ENCODE measurements around the gene SYT7. TPM values are rescaled to one million over a fixed set of nuclear protein-coding genes. Genes with fewer than 3 reads are reported as not detected.
"Not testable (repeated sequence)": the region's sequence is repeated elsewhere in the genome, so short reads cannot be mapped to it uniquely, and the experiment has no call there.

SYT7 gene
- polyA plus RNA-seq, 1 donor: 4.7 TPM

DNA sequence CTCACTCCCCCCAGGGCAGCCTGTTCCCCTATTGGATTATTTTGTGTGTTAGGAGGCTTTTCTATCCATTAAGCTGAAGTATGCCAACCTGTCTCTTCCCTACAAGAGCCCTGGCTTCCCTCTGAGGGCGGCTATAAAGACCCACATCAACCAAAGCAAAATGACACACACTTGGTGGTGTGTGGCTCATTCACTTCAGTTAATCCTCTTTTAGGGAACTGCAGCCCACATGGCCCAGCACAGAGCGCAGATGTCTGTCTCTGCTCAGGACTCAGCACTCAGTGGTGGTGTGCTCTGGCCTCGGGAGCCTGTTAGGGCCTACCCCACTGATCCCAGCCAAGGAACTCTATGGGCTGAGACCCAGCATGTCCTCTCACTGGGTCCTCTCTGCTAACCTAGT is 104.5 kb downstream of the SYT7 start:
- no peak for DNase-seq

- DNase-seq: no peak
These were observed 105.4 kb downstream of the SYT7 start for GRCh38 chr11:61475433-61475832.

GRCh38 chr11:61474013-61474643 is 106.7 kb downstream of the SYT7 start:
- DNase-seq: no peak

GRCh38 chr11:61473370-61474012 is 107.4 kb downstream of the SYT7 start:
- DNase-seq: no peak

GRCh38 chr11:61472868-61473267 is 108.0 kb downstream of the SYT7 start:
- DNase-seq: no peak

DNA sequence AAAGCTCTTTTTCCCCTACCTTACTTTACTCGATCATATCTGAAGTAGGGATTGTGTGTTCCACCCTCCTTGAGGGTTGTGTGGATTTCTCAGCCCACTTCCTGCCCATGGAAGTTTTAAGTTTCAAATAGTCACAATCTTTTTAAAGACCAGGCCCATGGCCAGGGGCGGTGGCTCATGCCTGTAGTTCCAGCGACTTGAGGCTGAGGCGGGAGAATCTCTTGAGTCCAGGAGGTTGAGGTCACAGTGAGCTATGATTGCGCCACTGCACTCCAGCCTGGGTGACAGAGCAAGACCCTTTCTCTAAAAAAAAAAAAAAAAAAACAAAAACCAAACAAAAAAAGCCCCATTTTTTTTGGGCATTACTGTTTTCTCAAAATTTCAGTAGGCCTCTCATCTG is 108.6 kb downstream of the SYT7 start:
- DNase-seq: no peak

DNA sequence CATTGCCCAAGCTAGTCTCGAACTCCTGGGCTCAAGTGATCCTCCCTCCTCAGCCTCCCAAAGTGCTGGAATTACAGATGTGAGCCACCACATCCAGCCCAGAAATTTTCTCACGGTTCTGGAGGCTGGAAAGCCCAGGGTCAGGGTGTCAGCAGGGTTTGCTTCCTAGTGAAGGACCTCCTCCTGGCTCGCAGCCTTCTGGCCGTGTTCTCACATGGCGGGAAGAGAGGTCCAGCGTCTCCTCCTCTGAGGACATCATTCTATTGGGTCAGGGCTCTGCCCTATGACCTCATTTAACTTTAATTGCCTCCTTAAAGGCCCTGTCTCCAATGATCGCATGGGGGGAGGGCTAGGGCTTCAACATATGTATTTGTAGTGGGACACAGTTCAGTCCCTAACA is 112.9 kb downstream of the SYT7 start:
- no peak for DNase-seq

- not testable (repeated sequence) for DNase-seq
These were observed 113.3 kb downstream of the SYT7 start for GRCh38 chr11:61467602-61468001.

Other genes starting within 250 kb of the SYT7 start
- gene DDB1, start 248.0 kb downstream of the SYT7 start, polyA plus RNA-seq (ENCODE audit: insufficient read length): 230 TPM
- 58.3 TPM for gene TKFC, start 247.8 kb downstream of the SYT7 start, polyA plus RNA-seq (ENCODE audit: insufficient read length)
- gene CYB561A3, start 219.2 kb downstream of the SYT7 start, polyA plus RNA-seq (ENCODE audit: insufficient read length): 30.2 TPM
- gene TMEM138, start 218.7 kb downstream of the SYT7 start, polyA plus RNA-seq (ENCODE audit: insufficient read length): 59.2 TPM
- 33.3 TPM for gene TMEM216, start 188.5 kb downstream of the SYT7 start, polyA plus RNA-seq (ENCODE audit: insufficient read length)
- 129 TPM for gene CPSF7, start 151.1 kb downstream of the SYT7 start, polyA plus RNA-seq (ENCODE audit: insufficient read length)
- 44.5 TPM for gene SDHAF2, start 151.0 kb downstream of the SYT7 start, polyA plus RNA-seq (ENCODE audit: insufficient read length)
- gene LRRC10B, start 72.3 kb downstream of the SYT7 start, polyA plus RNA-seq (ENCODE audit: insufficient read length): 0.63 TPM
- gene DAGLA, start 99.3 kb upstream of the SYT7 start, polyA plus RNA-seq (ENCODE audit: insufficient read length): 3.2 TPM
- 23.1 TPM for gene MYRF, start 171.6 kb upstream of the SYT7 start, polyA plus RNA-seq (ENCODE audit: insufficient read length)
- gene TMEM258, start 211.5 kb upstream of the SYT7 start, polyA plus RNA-seq (ENCODE audit: insufficient read length): 161 TPM
- 45.0 TPM for gene FEN1, start 211.8 kb upstream of the SYT7 start, polyA plus RNA-seq (ENCODE audit: insufficient read length)
- gene FADS1, start 235.9 kb upstream of the SYT7 start, polyA plus RNA-seq (ENCODE audit: insufficient read length): 49.0 TPM
- 105 TPM for gene FADS2, start 247.2 kb upstream of the SYT7 start, polyA plus RNA-seq (ENCODE audit: insufficient read length)